Measurements from ENCODE around the gene PANX1.

PANX1 gene

DNA sequence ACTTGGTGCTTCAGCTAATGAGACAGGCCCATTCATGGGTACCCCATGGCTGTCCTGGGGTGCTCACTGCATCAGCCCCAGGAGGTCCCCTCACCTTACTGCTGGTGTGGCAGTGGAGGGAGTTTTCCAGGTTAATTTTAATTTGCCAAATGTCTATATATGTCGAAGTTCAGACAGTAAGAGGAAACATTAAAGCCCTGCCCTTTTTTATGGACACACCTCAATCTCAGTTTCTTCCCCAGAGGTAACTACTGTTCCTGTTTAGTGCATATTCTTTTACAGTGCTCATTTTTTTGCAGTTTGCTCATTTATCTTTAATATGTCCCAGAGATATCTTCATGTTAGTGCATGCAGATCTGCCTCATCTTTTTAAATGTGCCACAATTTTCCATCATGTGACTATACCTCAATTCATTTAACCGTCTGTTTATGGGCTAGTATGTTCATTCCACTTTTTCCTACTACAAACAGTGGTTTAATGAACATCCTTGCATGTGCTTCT is 11.6 kb downstream of the PANX1 start:
- Histone ChIP-seq H4K20me1 (ENCODE audit: insufficient read depth, low read length) (no peaks in the 10 kb centered on the region; the same call in 1 of the 2 replicates), H2AFZ (ENCODE audit: low read length) (no peak overlapping the region), H3K4me3 (ENCODE audit: low read depth, low read length, poor library complexity, severe bottlenecking) (no peak overlapping the region), H3K4me2 (ENCODE audit: low read length) (no peak overlapping the region), H3K27me3 (ENCODE audit: insufficient read depth, low read length) (no peaks in the 10 kb centered on the region), H3K27ac (ENCODE audit: low read depth, low read length, poor library complexity, severe bottlenecking) (no peak overlapping the region), H3K79me2 (ENCODE audit: insufficient read depth, low read length) (peaks cover 2% of the 10 kb centered on the region; the same call in 1 of the 2 replicates), H3F3A (ENCODE audit: insufficient read depth, low read length) (no peaks in the 10 kb centered on the region), H3K9ac (ENCODE audit: low read length) (no peak overlapping the region), H3K4me1 (ENCODE audit: insufficient read depth, low read length, severe bottlenecking) (no peaks in the 10 kb centered on the region), H3K9me2 (ENCODE audit: low read depth, low read length) (no peaks in the 10 kb centered on the region), H3K9me3 (ENCODE audit: low read length) (no peaks in the 10 kb centered on the region), H3K36me3 (ENCODE audit: insufficient read depth, low read length) (no peaks in the 10 kb centered on the region)
- TF ChIP-seq EZH2 (IDR thresholded peaks at IDR 0.05; ENCODE audit: borderline replicate concordance, low read length): no peak
- TF ChIP-seq, protein P1, sequence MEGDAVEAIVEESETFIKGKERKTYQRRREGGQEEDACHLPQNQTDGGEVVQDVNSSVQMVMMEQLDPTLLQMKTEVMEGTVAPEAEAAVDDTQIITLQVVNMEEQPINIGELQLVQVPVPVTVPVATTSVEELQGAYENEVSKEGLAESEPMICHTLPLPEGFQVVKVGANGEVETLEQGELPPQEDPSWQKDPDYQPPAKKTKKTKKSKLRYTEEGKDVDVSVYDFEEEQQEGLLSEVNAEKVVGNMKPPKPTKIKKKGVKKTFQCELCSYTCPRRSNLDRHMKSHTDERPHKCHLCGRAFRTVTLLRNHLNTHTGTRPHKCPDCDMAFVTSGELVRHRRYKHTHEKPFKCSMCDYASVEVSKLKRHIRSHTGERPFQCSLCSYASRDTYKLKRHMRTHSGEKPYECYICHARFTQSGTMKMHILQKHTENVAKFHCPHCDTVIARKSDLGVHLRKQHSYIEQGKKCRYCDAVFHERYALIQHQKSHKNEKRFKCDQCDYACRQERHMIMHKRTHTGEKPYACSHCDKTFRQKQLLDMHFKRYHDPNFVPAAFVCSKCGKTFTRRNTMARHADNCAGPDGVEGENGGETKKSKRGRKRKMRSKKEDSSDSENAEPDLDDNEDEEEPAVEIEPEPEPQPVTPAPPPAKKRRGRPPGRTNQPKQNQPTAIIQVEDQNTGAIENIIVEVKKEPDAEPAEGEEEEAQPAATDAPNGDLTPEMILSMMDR (IDR thresholded peaks at IDR 0.05; ENCODE audit: low read length): no peak

DNA sequence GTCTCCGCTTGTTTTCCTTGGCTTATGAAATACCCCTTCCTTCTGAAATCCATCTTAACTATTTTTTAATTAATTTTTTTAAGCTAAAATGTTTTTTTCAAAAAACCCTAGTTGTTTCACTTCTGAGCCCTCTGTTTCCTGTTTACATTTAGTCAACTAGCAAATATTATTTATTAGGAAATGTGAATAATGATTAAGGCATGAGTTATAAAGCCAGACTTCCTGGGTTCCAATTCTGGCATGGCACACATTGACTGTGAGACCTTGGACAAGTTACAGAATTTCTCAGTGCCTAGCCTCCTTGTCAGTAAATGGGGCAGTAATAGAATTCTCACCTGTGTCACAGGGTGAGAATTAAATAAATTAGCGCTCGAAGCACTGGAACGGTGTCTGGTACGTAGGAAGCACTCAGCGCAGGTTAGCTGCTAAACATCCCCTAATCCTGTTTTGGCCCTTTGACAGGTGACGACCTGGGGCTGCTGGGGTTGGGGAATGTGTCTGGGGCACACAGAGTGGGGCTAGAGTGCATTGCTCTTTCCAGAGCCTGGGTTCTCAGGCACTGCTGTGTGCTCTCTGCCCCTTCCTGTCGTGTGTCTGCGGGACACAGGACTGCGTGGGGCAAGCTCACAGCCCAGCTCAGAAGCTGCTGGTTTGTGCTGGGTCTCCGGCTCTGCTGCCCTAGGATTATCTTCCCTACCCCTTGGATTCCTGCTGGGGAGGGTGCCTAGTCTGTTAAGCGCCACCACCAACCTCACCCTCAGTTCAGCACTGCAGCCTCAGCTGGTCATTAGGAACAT is 13.1 kb downstream of the PANX1 start:
- Histone ChIP-seq H3K9ac (ENCODE audit: low read length) (no peak overlapping the region), H3K4me2 (ENCODE audit: low read length) (no peak overlapping the region), H3K36me3 (ENCODE audit: insufficient read depth, low read length) (no peaks in the 10 kb centered on the region), H3K79me2 (ENCODE audit: insufficient read depth, low read length) (no peaks in the 10 kb centered on the region; the same call in 1 of the 2 replicates), H3K4me3 (ENCODE audit: low read depth, low read length, poor library complexity, severe bottlenecking) (no peak overlapping the region), H3K9me2 (ENCODE audit: low read depth, low read length) (no peaks in the 10 kb centered on the region), H2AFZ (ENCODE audit: low read length) (no peak overlapping the region), H3K27me3 (ENCODE audit: insufficient read depth, low read length) (no peaks in the 10 kb centered on the region), H3F3A (ENCODE audit: insufficient read depth, low read length) (no peaks in the 10 kb centered on the region), H3K4me1 (ENCODE audit: insufficient read depth, low read length, severe bottlenecking) (no peaks in the 10 kb centered on the region), H4K20me1 (ENCODE audit: insufficient read depth, low read length) (no peaks in the 10 kb centered on the region; the same call in 1 of the 2 replicates), H3K27ac (ENCODE audit: low read depth, low read length, poor library complexity, severe bottlenecking) (no peak overlapping the region), H3K9me3 (ENCODE audit: low read length) (no peaks in the 10 kb centered on the region)
- TF ChIP-seq, protein P1 (IDR thresholded peaks at IDR 0.05; ENCODE audit: low read length): no peak
- no peak for TF ChIP-seq EZH2 (IDR thresholded peaks at IDR 0.05; ENCODE audit: borderline replicate concordance, low read length)

DNA sequence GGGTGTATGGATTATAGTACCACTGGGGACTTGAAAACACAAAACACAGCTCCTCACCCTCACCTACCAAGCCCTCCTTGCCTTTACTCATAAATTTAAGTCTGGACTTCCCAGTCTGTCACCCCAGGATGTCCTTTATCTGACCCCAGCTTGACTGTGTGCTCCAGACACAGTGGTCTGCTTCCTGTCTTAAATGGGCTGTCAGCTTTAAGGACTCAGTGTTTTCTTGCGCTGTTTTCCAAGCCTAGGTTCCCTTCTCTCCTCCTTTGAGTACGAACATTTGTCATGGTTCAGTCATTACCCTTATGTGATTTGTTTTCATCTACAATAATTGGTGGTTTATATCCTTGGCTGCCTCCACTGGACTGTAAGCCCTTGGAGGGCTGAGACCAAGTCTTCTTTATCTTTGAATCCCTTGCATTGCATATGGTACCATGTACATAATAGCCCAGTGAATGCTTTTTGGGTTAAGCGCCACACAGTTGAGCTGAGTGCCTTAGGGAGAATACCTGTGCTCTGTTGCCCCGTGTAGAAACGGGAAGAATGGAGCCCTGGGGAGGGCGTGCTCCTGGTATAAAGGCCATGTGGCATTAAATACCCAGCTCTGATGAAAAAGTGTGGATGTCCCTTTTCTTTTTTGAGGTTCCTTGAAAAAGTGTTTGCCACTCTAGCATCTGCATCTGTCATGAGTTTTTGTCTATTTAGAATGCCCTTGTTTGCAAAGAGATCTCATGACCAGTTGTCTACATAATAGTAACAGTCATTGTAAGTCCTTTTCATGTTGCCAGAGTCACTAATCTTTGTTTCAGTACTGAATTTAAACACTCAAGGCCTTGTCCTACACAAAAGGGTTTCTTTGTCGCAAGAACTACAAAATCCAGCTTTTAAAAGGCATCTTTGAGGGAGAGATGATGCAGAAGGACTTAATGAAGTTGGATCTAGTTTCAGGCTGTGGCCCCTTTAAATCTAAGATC is 14.0 kb downstream of the PANX1 start:
- H3K4me1 ChIP-seq (ENCODE audit: insufficient read depth, low read length, severe bottlenecking): no peaks in the 10 kb centered on the region
- no peak overlapping the region for H2AFZ ChIP-seq (ENCODE audit: low read length)
- H3K9ac ChIP-seq (ENCODE audit: low read length): no peak overlapping the region
- H3K4me3 ChIP-seq (ENCODE audit: low read depth, low read length, poor library complexity, severe bottlenecking): no peak overlapping the region
- no peaks in the 10 kb centered on the region for H3F3A ChIP-seq (ENCODE audit: insufficient read depth, low read length)
- H3K27ac ChIP-seq (ENCODE audit: low read depth, low read length, poor library complexity, severe bottlenecking): no peak overlapping the region
- H3K27me3 ChIP-seq (ENCODE audit: insufficient read depth, low read length): no peaks in the 10 kb centered on the region
- H3K36me3 ChIP-seq (ENCODE audit: insufficient read depth, low read length): no peaks in the 10 kb centered on the region
- no peak overlapping the region for H3K4me2 ChIP-seq (ENCODE audit: low read length)
- H3K9me3 ChIP-seq (ENCODE audit: low read length): no peaks in the 10 kb centered on the region
- no peaks in the 10 kb centered on the region; the same call in 1 of the 2 replicates for H4K20me1 ChIP-seq (ENCODE audit: insufficient read depth, low read length)
- no peaks in the 10 kb centered on the region for H3K9me2 ChIP-seq (ENCODE audit: low read depth, low read length)
- no peak for TF ChIP-seq EZH2 (IDR thresholded peaks at IDR 0.05; ENCODE audit: borderline replicate concordance, low read length)
- TF ChIP-seq, protein P1 (IDR thresholded peaks at IDR 0.05; ENCODE audit: low read length): no peak
- no peaks in the 10 kb centered on the region; the same call in 1 of the 2 replicates for H3K79me2 ChIP-seq (ENCODE audit: insufficient read depth, low read length)

Measured in OCI-LY1 (cell line).